ENCODE results near the gene UCP2.

UCP2 gene

GRCh38 chr11:74022546-74022945 is 39.9 kb upstream of the UCP2 start:
- POLR2A ChIA-PET = no interaction called here
- DNase-seq (ENCODE audit: extremely low spot score) = no peak
- TF ChIP-seq, protein P1, sequence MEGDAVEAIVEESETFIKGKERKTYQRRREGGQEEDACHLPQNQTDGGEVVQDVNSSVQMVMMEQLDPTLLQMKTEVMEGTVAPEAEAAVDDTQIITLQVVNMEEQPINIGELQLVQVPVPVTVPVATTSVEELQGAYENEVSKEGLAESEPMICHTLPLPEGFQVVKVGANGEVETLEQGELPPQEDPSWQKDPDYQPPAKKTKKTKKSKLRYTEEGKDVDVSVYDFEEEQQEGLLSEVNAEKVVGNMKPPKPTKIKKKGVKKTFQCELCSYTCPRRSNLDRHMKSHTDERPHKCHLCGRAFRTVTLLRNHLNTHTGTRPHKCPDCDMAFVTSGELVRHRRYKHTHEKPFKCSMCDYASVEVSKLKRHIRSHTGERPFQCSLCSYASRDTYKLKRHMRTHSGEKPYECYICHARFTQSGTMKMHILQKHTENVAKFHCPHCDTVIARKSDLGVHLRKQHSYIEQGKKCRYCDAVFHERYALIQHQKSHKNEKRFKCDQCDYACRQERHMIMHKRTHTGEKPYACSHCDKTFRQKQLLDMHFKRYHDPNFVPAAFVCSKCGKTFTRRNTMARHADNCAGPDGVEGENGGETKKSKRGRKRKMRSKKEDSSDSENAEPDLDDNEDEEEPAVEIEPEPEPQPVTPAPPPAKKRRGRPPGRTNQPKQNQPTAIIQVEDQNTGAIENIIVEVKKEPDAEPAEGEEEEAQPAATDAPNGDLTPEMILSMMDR (IDR thresholded peaks at IDR 0.05; ENCODE audit: control extremely low read depth, extremely low read depth, low read depth, missing control alignments) = no peak
- CTCF ChIA-PET = no interaction called here

DNA sequence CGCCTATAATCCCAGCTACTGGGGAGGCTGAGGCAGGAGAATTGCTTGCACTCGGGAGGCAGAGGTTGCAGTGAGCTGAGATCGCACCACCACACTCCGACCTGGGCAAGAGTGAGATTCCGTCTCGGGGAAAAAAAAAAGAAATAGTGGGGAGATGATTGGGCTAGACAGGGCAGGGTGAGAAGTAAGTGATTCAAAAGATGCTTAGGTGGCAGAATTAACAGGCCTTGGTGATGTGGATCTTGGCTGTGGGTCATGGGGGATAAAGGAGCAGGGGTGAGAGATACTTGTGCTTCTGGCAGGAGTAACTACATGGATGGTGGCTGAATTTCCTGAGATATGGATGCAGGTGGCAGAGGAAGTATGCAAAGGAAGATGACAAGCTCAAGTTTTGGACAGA is 39.4 kb upstream of the UCP2 start:
- DNase-seq (ENCODE audit: extremely low spot score) = no peak
- POLR2A ChIA-PET = no interaction called here
- CTCF ChIA-PET = no interaction called here
- TF ChIP-seq, protein P1 (IDR thresholded peaks at IDR 0.05; ENCODE audit: control extremely low read depth, extremely low read depth, low read depth, missing control alignments) = no peak

- DNase-seq (ENCODE audit: extremely low spot score) = no peak
- ChIA-PET POLR2A (interaction anchor here (1.0 kb wide), 1 partner anchor 12 kb away, joined by 3 read pairs; the partner anchor contains the start of gene UCP3), CTCF (interaction anchor here (0.8 to 1.3 kb wide), 7 partner anchors 9 to 57 kb away, joined by 3 to 5 read pairs (median 4); no protein-coding TSS in a partner anchor)
- TF ChIP-seq, protein P1 (IDR thresholded peaks at IDR 0.05; ENCODE audit: control extremely low read depth, extremely low read depth, low read depth, missing control alignments) = no peak
These were observed 37.9 kb upstream of the UCP2 start for GRCh38 chr11:74020539-74020938.

DNA sequence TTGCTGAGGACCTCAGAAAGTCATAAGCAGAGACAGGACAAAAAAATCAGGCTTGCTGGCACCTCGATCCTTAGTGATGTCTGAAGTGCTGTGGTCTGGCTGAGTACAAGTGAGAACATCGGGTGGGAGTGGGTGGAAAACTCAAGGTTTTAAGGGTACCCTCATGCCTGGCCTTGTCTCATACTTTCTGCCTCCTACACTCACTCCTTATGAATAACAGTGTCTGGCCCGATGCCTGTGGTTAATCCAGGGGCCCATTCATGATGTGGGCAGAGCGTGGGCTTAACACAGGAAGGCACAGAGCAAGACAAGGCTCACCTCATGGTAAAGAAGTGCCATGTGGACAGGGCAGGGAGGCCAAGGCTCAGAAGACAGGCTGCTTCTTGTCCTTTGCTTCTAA is 37.2 kb upstream of the UCP2 start:
- no peak for DNase-seq (ENCODE audit: extremely low spot score)
- CTCF ChIA-PET = interaction anchor here (1.1 to 1.5 kb wide), 5 partner anchors 10 to 47 kb away, joined by 3 to 4 read pairs (median 3); partner anchors contain the start of gene UCP2
- TF ChIP-seq, protein P1 (IDR thresholded peaks at IDR 0.05; ENCODE audit: control extremely low read depth, extremely low read depth, low read depth, missing control alignments) = no peak
- POLR2A ChIA-PET = interaction anchor here (1.0 kb wide), 1 partner anchor 11 kb away, joined by 3 read pairs; the partner anchor contains the start of gene UCP3

GRCh38 chr11:74019104-74019738 is 36.6 kb upstream of the UCP2 start:
- DNase-seq (ENCODE audit: extremely low spot score) = no peak
- ChIA-PET CTCF (interaction anchor here (0.7 to 1.7 kb wide), 5 partner anchors 9 to 55 kb away, joined by 3 to 7 read pairs (median 3); partner anchors contain the start of gene UCP2), POLR2A (no interaction called here)
- TF ChIP-seq, protein P1 (IDR thresholded peaks at IDR 0.05; ENCODE audit: control extremely low read depth, extremely low read depth, low read depth, missing control alignments) = no peak

DNA sequence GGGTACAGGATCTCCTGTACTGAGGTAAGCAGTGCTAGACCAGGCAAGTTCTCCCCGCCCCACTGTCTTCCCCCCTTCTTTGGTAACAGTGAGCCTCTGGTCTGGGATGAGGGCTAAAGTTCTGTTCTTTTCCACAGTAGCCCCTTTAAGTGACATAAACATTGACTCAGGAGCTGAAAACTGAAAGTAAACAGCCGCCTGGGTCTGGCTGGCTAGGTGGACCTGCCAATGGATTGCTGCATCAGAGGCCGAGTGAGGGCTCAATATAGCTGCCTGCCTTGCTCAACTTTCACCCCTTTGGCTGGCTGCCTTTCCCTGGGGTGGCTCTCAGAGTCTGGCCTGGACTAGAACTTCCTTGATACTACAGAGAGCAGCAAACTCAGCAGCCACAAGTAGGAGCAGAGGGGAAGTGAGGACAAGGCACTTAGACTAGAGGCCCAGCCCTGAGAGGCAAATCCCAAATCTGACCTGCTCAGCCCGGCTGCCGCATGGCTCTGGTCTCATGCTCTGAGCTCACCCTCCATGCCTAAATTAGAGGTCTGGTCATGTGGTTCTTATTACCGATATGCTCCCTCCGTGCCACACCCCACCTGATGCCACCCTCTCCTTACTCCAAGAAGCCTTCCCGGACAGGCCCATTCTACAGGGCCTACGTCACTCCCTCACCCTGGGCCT is 35.8 kb upstream of the UCP2 start:
- POLR2A ChIA-PET = no interaction called here
- no peak for DNase-seq (ENCODE audit: extremely low spot score)
- TF ChIP-seq, protein P1 (IDR thresholded peaks at IDR 0.05; ENCODE audit: control extremely low read depth, extremely low read depth, low read depth, missing control alignments) = no peak
- CTCF ChIA-PET = interaction anchor here (0.7 to 1.7 kb wide), 6 partner anchors 8 to 55 kb away, joined by 3 to 7 read pairs (median 3); partner anchors contain the start of gene UCP2
